Adrenal gland (tissue), 12 donors: Measurements from ENCODE around the gene ABCD1. TPM values are rescaled to one million over a fixed set of nuclear protein-coding genes. Genes with fewer than 3 reads are reported as not detected.

Source experiments
- DNase-seq, 7 donors: peaks; one replicate each; pipeline ENCODE4 v3.0.0-alpha.2; 2019 to 2020
- H3K27ac ChIP-seq, 5 donors: fragments of 200-600 bp; sonication (generic) in 4 of 5; 1 replicate in 3 of 5; 2 replicates in 2 of 5; pipeline versions ENCODE4 v1.5.1 to v1.8.0; 2016 to 2020; ENCODE audit warnings: mild to moderate bottlenecking in 1 of 5
- H3K27me3 ChIP-seq: fragments of 200-600 bp; 2 replicates; pipeline ENCODE4 v1.8.0; 2021
- H3K36me3 ChIP-seq, 2 donors: fragments of 200-600 bp; replicated peaks in 1 of 2; 1 replicate in 1 of 2; 2 replicates in 1 of 2; pipeline versions ENCODE4 v1.5.1 to v1.8.0; 2018 to 2022
- H3K4me1 ChIP-seq, 2 donors: fragments of 200-600 bp; replicated peaks in 1 of 2; 1 replicate in 1 of 2; 2 replicates in 1 of 2; pipeline versions ENCODE4 v1.5.1 to v1.8.0; 2018 to 2021
- H3K4me3 ChIP-seq, 4 donors: fragments of 200-600 bp; sonication (generic) in 3 of 4; one replicate each; pipeline ENCODE4 v1.5.1; 2016 to 2018
- H3K9me3 ChIP-seq, 3 donors: fragments of 200-600 bp; sonication (generic) in 1 of 3; replicated peaks in 1 of 3; 1 replicate in 2 of 3; 2 replicates in 1 of 3; pipeline versions ENCODE4 v1.5.1 to v1.8.0; 2016 to 2021
- POLR2A ChIP-seq, 2 donors: fragments of 450-650 bp; IDR thresholded peaks; one replicate each; pipeline ENCODE4 v1.6.1; 2017; ENCODE audit warnings: antibody characterized with exemption in 2 of 2, mild to moderate bottlenecking in 2 of 2, moderate library complexity in 1 of 2
- WGBS, 4 donors: extraction: QIAGEN DNeasy Blood & Tissue Kit in 2 of 4; methylation state at CpG; one replicate each; pipeline versions ENCODE4 v1.1.5 to v1.1.7; 2013 to 2017; 5-methylcytosine and 5-hydroxymethylcytosine counted together
- intact Hi-C, 2 donors: fragments of 100-400 bp; cut with DNase I; formaldehyde crosslinking; loops; one replicate each; pipeline versions ENCODE4 v1.14.1 to v1.15.0; 2022 to 2023
- polyA plus RNA-seq, 3 donors: library from polyadenylated mRNA; stranded (reverse); fragments of 200-250 nt in 2 of 3; fragments of 350-450 nt in 1 of 3; fragmentation: Illumina TruSeq in 1 of 3; extraction: RNeasy Lipid Tissue Mini Kit (QIAGEN cat#74804) in 1 of 3; gene quantifications; one replicate each; pipeline ENCODE4 v1.2.3, GENCODE V29; 2013 to 2014
- total RNA-seq, 9 donors: library from RNA; depleted of rRNA in 4 of 9; stranded (reverse); fragments of >200 nt in 4 of 9; fragments of 120-200 nt in 1 of 9; fragmentation: NEBNext Ultra II Directional in 1 of 9; extraction: Animal tissue kit (Norgen Biotek cat#: 25700) in 1 of 9; gene quantifications; one replicate each; pipeline versions ENCODE4 v1.1.0 to v1.2.4, GENCODE V29; 2013 to 2023
- TF ChIP-seq, protein P1 (sequence below), 6 experiments: fragments of 450-650 bp in 4 of 6; fragments of 200-600 bp in 2 of 6; sonication (generic) in 1 of 6; IDR thresholded peaks; 1 replicate in 5 of 6; 2 replicates in 1 of 6; pipeline versions ENCODE4 v1.5.1 to v1.8.0; 2016 to 2021; ENCODE audit warnings: antibody characterized with exemption in 6 of 6, mild to moderate bottlenecking in 2 of 6, moderate library complexity in 1 of 6
- donor health status: healthy with polysubstance abuse.
- donor health status: Bipolar disorder and iron deficiency.
- donor health status: DM: yes; HTN: yes; CAD: no.
- donor health status: DM: no; HTN: no; CAD: no.
- donor health status: DM: no; HTN: no; CAD: no.
- donor health status: DM: yes; HTN: yes; CAD: no.

Gene ABCD1
- total and polyA plus RNA-seq, 12 donors = 29.6 to 78.0 (median 50.4) TPM

- Histone ChIP-seq H3K27ac (no peak overlapping the region), H3K36me3 (peaks cover 0 to 16% of the 10 kb centered on the region in 2 donors), H3K9me3 (no peaks in the 10 kb centered on the region), H3K27me3 (no peaks in the 10 kb centered on the region), H3K4me3 (no peak overlapping the region), H3K4me1 (no peaks in the 10 kb centered on the region)
- TF ChIP-seq POLR2A (IDR thresholded peaks at IDR 0.05) = no peak
- TF ChIP-seq, protein P1, sequence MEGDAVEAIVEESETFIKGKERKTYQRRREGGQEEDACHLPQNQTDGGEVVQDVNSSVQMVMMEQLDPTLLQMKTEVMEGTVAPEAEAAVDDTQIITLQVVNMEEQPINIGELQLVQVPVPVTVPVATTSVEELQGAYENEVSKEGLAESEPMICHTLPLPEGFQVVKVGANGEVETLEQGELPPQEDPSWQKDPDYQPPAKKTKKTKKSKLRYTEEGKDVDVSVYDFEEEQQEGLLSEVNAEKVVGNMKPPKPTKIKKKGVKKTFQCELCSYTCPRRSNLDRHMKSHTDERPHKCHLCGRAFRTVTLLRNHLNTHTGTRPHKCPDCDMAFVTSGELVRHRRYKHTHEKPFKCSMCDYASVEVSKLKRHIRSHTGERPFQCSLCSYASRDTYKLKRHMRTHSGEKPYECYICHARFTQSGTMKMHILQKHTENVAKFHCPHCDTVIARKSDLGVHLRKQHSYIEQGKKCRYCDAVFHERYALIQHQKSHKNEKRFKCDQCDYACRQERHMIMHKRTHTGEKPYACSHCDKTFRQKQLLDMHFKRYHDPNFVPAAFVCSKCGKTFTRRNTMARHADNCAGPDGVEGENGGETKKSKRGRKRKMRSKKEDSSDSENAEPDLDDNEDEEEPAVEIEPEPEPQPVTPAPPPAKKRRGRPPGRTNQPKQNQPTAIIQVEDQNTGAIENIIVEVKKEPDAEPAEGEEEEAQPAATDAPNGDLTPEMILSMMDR (IDR thresholded peaks at IDR 0.05) = no peak
- no peak for DNase-seq
- intact Hi-C loops = no loop called here
- 83 to 99% (median 95%) methylated on average over 3 to 37 of the region's 37 CpGs for WGBS, 4 donors
Observed at GRCh38 chrX:153774576-153775292, 50.1 kb downstream of the ABCD1 start.

- Histone ChIP-seq H3K27me3 (no peaks in the 10 kb centered on the region), H3K4me1 (peaks cover 0 to 3% of the 10 kb centered on the region in 2 donors), H3K4me3 (no peak overlapping the region), H3K36me3 (peaks cover 0 to 16% of the 10 kb centered on the region in 2 donors), H3K9me3 (no peaks in the 10 kb centered on the region), H3K27ac (no peak overlapping the region)
- TF ChIP-seq POLR2A (IDR thresholded peaks at IDR 0.05) = no peak
- TF ChIP-seq, protein P1 (IDR thresholded peaks at IDR 0.05) = no peak
- DNase-seq = no peak
- intact Hi-C loops = no loop called here
- 93 to 97% (median 94%) methylated on average over 6 to 42 of the region's 42 CpGs; no CpG with 5 or more reads in 1 of the 4 donors for WGBS, 4 donors
Observed at GRCh38 chrX:153775293-153776119, 50.9 kb downstream of the ABCD1 start.

DNA sequence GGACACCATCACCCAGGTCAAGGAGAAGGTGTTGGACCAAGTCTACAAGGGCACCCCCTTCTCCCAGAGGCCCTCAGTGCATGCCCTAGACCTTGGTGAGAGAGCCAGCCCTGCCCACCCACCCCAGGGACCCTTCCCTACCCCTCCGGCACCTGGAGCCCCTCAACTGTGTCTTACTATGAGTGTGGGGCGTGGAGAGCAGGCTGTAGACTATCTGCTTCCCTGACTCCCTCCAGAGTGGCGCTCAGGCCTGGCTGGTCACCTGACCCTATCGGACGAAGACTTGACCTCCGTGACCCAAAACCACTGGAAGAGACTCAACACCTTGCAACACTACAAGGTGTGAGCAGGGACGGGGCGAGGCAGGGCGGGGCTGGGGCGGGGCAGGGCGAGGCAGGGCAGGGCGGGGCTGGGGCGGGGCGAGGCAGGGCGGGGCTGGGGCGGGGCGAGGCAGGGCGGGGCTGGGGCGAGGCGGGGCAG lies 51.5 kb downstream of the ABCD1 start:
- H3K27me3 ChIP-seq = no peaks in the 10 kb centered on the region
- intact Hi-C loops = no loop called here
- WGBS, 4 donors = 84 to 87% (median 86%) methylated on average over 1 to 16 of the region's 20 CpGs; no CpG with 5 or more reads in 1 of the 4 donors

More for the DNA sequence above, 51.5 kb downstream of the ABCD1 start:
- TF ChIP-seq, protein P1 (IDR thresholded peaks at IDR 0.05) = no peak
- TF ChIP-seq POLR2A (IDR thresholded peaks at IDR 0.05) = no peak
- Histone ChIP-seq H3K36me3 (peaks cover 0 to 10% of the 10 kb centered on the region in 2 donors), H3K4me3 (no peak overlapping the region), H3K27ac (no peak overlapping the region), H3K4me1 (peaks cover 0 to 5% of the 10 kb centered on the region in 2 donors), H3K9me3 (no peaks in the 10 kb centered on the region)
- no peak for DNase-seq
